HAP-1 (cell line): Measurements from ENCODE around the gene ERFE.
"Not testable (repeated sequence)": the region's sequence is repeated elsewhere in the genome, so short reads cannot be mapped to it uniquely, and the experiment has no call there.

Experiments used
- DNase-seq, 2 experiments: peaks; one replicate each; pipeline ENCODE4 v3.0.0-alpha.2; 2016 to 2020; ENCODE audit warnings: low spot score in 2 of 2
- H3K27me3 ChIP-seq: fragments of 250-450 bp; sonication (Bioruptor Pico); 2 replicates; pipeline ENCODE4 v1.5.1; 2020; ENCODE audit warnings: low read depth, mild to moderate bottlenecking, moderate library complexity
- H3K36me3 ChIP-seq: fragments of 250-450 bp; sonication (Bioruptor Pico); replicated peaks from 2 replicates; pipeline ENCODE4 v1.5.1; 2020; ENCODE audit warnings: mild to moderate bottlenecking
- H3K4me1 ChIP-seq: fragments of 250-450 bp; sonication (Bioruptor Pico); 2 replicates; pipeline ENCODE4 v1.5.1; 2020; ENCODE audit warnings: mild to moderate bottlenecking
- H3K4me3 ChIP-seq: fragments of 250-450 bp; sonication (Bioruptor Pico); 2 replicates; pipeline ENCODE4 v1.5.1; 2020; ENCODE audit warnings: mild to moderate bottlenecking, moderate library complexity
- H3K9me3 ChIP-seq: fragments of 250-450 bp; sonication (Bioruptor Pico); 2 replicates; pipeline ENCODE4 v1.5.1; 2020; ENCODE audit warnings: mild to moderate bottlenecking, moderate library complexity
- in situ Hi-C: fragments of 300-500 bp; cut with MboI; formaldehyde crosslinking; loops from 3 replicates; pipeline ENCODE4 v1.14.3; 2020; ENCODE audit warnings: low sequenced_read_pairs, inconsistent platforms, mixed read lengths

Gene ERFE

DNA sequence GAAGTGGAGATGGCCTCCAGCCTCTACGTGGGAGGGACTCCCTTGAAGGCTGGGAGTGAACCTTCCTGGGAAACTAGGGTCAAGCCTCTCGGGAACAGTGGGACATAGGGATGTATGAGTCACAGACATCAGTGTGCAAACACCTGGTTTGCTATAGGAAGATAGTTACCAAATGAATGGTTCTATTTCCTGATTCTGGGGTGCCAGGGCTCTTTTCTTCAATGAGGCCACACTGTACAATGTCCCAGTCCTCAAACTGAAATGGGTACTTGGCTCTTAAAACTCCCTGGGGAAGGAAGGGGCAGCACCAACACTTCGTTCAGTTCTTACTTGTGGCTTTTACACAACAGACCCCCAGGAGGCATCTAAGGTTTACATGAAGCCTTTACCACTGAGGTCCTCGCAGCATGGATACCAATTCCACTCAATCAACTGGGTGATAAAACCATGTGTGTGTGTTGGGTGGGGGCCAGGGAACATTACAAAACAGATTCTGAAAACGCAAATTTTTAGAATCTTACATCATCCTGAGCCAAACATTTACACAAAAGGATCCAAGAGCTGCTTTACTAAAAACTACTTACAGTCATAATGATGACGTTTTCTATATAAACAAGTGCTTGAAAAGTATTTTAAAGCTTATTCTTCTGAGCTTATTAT lies 10.4 kb downstream of the ERFE start:
- in situ Hi-C loops: no loop called here
- no peak overlapping the region for H3K4me3 ChIP-seq

DNA sequence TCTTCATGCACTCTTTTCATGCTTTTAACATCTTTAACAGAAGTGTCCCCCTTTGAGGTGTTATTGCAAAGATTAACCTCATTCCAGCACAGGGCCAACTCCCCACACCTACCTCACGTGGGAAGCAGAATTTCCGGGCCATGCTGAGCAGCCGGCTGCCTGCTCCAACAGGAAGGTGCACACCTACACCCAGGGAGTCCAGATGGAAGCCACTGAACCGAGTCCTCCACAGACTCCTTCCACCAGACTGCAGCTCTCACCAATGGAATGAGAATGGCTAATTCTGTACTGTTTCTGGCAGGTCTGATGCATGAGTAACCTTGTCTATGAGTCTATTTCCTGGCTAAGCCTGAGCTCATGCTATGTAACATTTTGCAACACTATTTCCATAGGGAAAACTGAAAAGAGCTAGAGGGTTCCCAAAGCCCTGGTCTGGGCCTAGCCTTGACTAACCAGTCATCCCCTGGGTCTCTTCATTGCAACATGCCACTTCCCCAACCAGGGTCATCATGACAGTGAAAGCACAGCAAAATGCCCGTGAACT lies 11.0 kb downstream of the ERFE start:
- Histone ChIP-seq H3K4me1 (peaks cover 19% of the 10 kb centered on the region), H3K27me3 (no peaks in the 10 kb centered on the region), H3K36me3 (peaks cover 61% of the 10 kb centered on the region), H3K4me3 (no peak overlapping the region), H3K9me3 (no peaks in the 10 kb centered on the region)
- in situ Hi-C loops: no loop called here
- peak in 1 of 2 experiments; percentile 52 for DNase-seq

More for the DNA sequence above, 10.4 kb downstream of the ERFE start:
- DNase-seq: no peak
- Histone ChIP-seq H3K9me3 (no peaks in the 10 kb centered on the region), H3K4me1 (peaks cover 19% of the 10 kb centered on the region), H3K36me3 (peaks cover 58% of the 10 kb centered on the region), H3K27me3 (no peaks in the 10 kb centered on the region)

DNA sequence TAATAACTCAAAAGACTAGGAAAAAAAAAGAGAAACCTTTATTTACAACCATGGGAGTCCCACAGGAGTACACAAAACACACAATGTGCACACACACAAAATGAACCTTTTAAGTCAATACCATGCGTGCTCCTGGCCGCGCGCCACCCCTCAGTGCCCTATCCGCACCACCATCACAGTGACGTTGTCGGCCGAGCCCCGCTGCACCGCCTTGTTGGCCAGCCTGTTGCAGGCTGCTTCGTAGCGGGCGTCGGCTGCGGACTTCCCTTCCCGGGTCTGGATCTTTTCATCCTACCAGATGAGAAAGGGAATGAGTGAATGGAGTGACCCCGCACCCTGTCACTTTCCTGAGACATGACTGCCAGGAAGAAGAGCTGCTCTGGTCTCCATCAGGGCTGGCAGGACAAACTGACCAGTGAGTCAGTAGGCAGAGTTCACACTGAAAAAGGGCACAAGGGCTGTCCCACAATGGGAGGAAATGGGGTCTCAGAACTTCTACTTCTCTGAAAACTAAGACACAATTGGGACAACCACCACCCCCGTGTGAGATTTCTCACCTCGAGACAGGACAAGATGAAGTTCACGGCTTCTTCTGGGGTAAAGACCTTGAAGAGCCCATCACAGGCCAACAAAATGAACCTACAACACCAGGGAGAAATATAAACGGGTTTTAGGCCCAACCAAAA lies 11.8 kb downstream of the ERFE start:
- peaks cover 65% of the 10 kb centered on the region for H3K36me3 ChIP-seq
- no peak overlapping the region for H3K4me3 ChIP-seq
- no peak for DNase-seq
- H3K27me3 ChIP-seq: no peaks in the 10 kb centered on the region
- in situ Hi-C loops: no loop called here
- H3K9me3 ChIP-seq: no peaks in the 10 kb centered on the region
- peaks cover 19% of the 10 kb centered on the region for H3K4me1 ChIP-seq

DNA sequence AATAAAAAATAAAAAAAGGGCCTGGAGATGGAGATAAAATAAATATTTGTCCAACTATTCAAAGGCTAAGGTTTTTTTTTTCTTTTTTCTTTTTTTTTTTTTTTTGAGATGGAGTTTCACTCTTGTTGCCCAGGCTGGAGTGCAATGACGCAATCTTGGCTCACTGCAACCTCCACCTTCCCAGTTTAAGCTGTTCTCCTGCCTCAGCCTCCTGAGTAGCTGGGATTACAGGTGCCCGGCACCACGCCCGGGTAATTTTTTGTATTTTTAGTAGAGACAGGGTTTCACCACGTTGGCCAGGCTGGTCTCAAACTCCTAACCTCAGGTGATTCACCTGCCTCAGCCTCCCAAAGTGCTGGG lies 12.3 kb downstream of the ERFE start:
- H3K4me3 ChIP-seq, in situ Hi-C loops, H3K27me3 ChIP-seq, DNase-seq, H3K9me3 ChIP-seq: not testable (repeated sequence)
- peaks cover 65% of the 10 kb centered on the region for H3K36me3 ChIP-seq
- peaks cover 19% of the 10 kb centered on the region for H3K4me1 ChIP-seq

DNA sequence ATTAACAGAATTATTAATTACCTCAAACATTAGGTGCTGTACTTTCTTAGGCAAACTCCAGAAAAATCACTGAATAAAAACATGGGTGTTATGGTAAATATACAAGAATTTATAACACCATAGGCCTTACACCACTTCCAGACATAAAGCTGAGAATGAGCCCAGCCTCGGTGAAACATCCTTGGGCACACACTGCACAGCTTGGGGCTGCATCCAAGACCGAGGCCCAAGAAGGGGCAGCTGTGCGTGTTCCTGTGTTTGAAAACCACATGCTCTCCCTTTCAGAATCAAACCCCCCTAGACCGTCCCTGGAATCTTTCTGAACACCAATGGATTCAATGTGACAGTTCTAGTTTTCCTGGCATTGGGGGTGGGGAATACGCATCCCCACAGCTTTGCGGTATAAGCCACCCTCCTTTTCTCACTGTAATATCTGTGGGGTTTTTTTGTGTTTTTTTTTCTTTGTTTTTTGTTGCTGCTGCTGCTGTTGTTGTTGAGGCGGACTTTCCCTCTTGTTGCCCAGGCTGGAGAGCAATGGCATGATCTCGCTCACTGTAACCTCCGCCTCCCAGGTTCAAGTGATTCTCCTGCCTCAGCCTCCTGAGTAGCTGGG lies 12.9 kb downstream of the ERFE start:
- peaks cover 71% of the 10 kb centered on the region for H3K36me3 ChIP-seq
- in situ Hi-C loops: no loop called here
- H3K4me3 ChIP-seq: no peak overlapping the region
- no peak for DNase-seq
- no peaks in the 10 kb centered on the region for H3K27me3 ChIP-seq
- H3K4me1 ChIP-seq: peaks cover 19% of the 10 kb centered on the region
- H3K9me3 ChIP-seq: no peaks in the 10 kb centered on the region

DNA sequence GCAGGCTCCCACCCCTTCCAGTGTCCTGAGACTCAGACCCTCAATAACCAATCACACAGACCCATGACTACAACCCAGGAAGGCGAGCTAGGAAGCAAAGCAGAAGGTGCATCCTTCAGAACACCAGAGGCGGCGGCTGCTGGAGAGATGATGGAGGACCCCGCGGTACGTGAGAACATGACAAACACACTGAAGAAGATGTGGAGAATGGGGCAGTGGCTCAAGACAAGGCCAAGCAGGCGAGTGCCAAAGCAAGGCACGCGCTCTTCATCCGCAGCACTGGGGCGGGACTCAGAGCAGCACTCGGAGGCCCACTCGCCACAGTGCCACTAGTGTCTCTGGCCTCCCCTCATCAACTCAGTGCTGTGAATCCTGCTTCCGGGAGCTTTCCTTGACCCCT lies 13.7 kb downstream of the ERFE start:
- peaks cover 74% of the 10 kb centered on the region for H3K36me3 ChIP-seq
- in situ Hi-C loops: no loop called here
- H3K4me1 ChIP-seq: peaks cover 19% of the 10 kb centered on the region
- H3K4me3 ChIP-seq: no peak overlapping the region
- no peaks in the 10 kb centered on the region for H3K9me3 ChIP-seq
- DNase-seq: no peak
- no peaks in the 10 kb centered on the region for H3K27me3 ChIP-seq

DNA sequence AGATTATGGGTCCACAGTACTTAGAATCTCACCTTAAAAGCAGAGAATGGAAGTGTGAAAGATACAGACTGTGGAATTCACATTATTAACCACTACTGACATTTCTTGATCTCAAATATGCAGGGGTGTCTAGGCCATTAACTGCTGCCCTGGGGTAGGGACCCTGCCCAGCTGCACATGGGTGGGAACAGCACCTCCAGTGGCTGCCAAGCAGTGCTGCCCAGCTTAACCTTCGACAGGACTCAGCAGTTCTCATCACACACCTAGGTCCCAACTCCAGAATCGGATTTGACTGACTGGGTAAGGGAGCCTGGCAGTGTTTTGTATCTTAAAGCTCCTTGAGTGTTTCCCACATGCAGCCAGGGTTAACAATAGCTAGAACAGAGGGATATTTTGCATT lies 14.9 kb downstream of the ERFE start:
- DNase-seq: no peak
- in situ Hi-C loops: no loop called here

DNA sequence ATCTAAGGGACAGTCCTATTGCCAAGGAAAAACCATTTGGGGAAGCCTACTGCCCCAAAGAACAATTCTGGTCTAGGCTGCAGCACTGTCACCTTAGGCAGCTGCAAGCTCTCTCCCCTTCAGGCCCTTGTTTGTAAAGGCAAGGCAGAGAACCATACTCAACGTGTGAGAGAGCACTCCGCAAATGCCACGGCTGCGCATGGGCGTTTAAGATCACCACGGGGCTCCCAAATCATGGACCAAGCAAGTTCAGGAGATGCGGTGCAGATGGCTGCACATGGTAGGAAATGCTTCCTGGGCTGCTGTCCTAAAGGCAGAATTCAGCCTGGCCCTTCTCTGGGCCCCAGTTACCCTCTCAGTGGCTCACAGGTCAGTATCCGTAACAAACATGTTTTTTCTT lies 15.5 kb downstream of the ERFE start:
- in situ Hi-C loops: no loop called here
- H3K4me1 ChIP-seq: peaks cover 12% of the 10 kb centered on the region
- no peak for DNase-seq
- peaks cover 75% of the 10 kb centered on the region for H3K36me3 ChIP-seq
- no peaks in the 10 kb centered on the region for H3K9me3 ChIP-seq
- H3K4me3 ChIP-seq: no peak overlapping the region
- no peaks in the 10 kb centered on the region for H3K27me3 ChIP-seq

More for the DNA sequence above, 14.9 kb downstream of the ERFE start:
- Histone ChIP-seq H3K4me3 (no peak overlapping the region), H3K27me3 (no peaks in the 10 kb centered on the region), H3K9me3 (no peaks in the 10 kb centered on the region), H3K4me1 (peaks cover 18% of the 10 kb centered on the region), H3K36me3 (peaks cover 74% of the 10 kb centered on the region)

DNA sequence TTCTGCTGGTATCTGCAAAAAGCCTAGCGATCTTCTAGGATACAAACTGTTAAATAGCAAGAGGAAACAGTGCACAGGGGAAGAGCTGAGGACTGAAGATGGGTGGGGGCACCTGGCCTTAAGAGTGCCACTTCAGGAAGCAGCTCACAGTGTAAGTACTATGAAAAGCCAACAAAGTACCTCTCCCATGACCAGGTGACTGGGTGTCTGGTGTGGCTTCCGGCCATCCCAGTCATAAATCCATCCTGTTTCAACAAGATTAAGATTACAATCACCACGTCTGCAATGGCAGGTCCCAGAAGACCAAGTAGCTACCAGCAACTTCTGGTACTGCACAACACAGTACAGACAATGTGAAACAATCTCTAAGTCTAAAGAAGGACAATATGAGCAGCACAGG lies 15.9 kb downstream of the ERFE start:
- peaks cover 8% of the 10 kb centered on the region for H3K4me1 ChIP-seq
- H3K27me3 ChIP-seq: no peaks in the 10 kb centered on the region
- in situ Hi-C loops: no loop called here
- H3K9me3 ChIP-seq: no peaks in the 10 kb centered on the region
- DNase-seq: no peak
- H3K4me3 ChIP-seq: no peak overlapping the region
- H3K36me3 ChIP-seq: peaks cover 79% of the 10 kb centered on the region

DNA sequence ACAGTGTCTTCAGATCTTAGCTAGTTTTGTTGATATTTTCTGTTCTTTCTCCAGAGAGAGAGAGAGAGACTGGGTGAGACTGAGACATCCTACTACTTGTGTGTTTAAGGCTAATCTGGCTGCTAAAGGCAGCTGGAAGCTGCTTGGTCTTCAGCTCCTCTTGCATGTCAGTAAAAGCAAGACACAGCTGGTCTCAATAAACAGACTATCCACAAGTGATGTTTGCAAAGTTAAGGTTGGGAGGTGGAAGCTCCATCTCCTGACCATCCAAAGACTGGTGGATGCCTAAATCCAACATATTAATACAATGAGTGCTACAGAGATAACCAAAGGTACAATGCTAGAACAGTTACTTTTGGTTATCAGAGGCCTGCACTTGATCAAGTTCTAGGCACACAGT lies 17.8 kb downstream of the ERFE start:
- H3K4me1 ChIP-seq: no peaks in the 10 kb centered on the region
- H3K9me3 ChIP-seq: no peaks in the 10 kb centered on the region
- in situ Hi-C loops: no loop called here
- no peak overlapping the region for H3K4me3 ChIP-seq
- H3K27me3 ChIP-seq: no peaks in the 10 kb centered on the region
- peaks cover 80% of the 10 kb centered on the region for H3K36me3 ChIP-seq
- no peak for DNase-seq

DNA sequence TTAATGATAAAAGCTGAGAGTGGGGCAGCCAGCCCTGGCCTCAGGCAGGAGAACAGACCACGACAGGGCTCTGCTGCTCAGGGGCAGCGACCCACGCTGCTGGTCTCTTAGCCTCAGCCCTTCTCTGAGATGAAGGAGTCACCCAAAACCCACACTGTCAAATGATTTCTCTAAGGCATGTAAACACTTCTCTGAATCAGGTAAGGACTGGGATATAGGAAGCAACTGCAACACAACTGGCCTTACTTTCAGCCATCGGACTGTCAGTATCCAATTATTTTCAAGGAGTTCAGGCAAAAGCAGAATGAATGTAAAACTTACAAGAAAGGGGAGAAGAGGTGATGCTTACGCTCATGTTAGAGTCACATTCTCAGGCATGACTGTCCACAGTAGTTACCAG lies 21.8 kb downstream of the ERFE start:
- Histone ChIP-seq H3K4me1 (no peaks in the 10 kb centered on the region), H3K9me3 (no peaks in the 10 kb centered on the region), H3K4me3 (no peak overlapping the region), H3K36me3 (peaks cover 88% of the 10 kb centered on the region), H3K27me3 (no peaks in the 10 kb centered on the region)
- DNase-seq: no peak
- in situ Hi-C loops: no loop called here

DNA sequence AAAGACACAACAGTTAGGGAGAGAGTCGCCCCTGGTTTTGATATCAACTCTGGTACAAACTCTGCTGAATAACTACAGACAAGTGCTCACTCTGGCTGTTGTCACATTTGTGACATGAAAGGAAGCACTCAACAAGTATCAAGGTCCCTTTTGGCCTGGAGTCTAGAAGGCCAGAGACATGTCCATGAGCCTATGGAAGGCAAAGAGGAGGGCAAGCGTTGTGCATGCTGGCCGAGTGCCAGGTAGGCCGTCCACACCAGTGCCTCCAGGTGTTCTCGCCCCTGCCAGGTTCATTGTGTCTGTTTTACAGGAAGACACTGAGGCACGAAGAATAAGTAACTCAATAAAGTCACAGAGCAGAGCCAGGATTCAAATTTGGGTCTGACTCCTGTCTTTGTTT lies 23.6 kb downstream of the ERFE start:
- in situ Hi-C loops: no loop called here
- no peaks in the 10 kb centered on the region for H3K9me3 ChIP-seq
- DNase-seq: no peak
- no peaks in the 10 kb centered on the region for H3K27me3 ChIP-seq
- no peak overlapping the region for H3K4me3 ChIP-seq
- peaks cover 90% of the 10 kb centered on the region for H3K36me3 ChIP-seq
- H3K4me1 ChIP-seq: no peaks in the 10 kb centered on the region

DNA sequence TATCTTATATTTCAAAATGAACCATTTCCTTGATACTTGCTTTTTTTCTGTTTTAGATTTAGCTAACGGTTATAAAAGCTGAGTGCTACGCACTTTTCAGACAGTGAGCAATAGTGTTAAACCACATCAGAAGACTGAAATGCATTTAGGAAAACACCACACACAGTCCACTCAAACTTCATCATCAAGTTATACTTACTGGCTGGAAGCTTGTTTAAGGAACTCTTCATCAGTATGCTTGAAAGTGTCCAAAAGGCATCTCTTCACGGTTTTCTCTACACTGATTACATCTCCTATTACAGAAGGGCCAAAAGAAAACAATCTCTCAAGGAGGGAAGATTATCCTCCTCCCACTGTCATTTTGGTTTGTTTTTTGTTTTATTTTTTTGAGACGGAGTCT lies 25.1 kb downstream of the ERFE start:
- in situ Hi-C loops: no loop called here
- DNase-seq: no peak
- Histone ChIP-seq H3K27me3 (no peaks in the 10 kb centered on the region), H3K4me1 (no peaks in the 10 kb centered on the region), H3K9me3 (no peaks in the 10 kb centered on the region), H3K4me3 (no peak overlapping the region), H3K36me3 (peaks cover 90% of the 10 kb centered on the region)
